ENCODE data around the gene KNDC1. TPM values are rescaled to one million over a fixed set of nuclear protein-coding genes. Genes with fewer than 3 reads are reported as not detected.

KNDC1 gene
- total RNA-seq, 5 donors from 2014 or later (not counting 1 experiment from before 2014, with no cell fraction given) = 0.09 to 1.2 (median 0.35) TPM

GRCh38 chr10:133176546-133176945 lies 16.5 kb downstream of the KNDC1 start:
- Histone ChIP-seq H3K4me3 (ENCODE audit: control insufficient read depth in 1 of 2, extremely low read depth in 1 of 2, low read length in 1 of 2) (no peak overlapping the region), H3K27me3 (replicated peaks in 1 of 2; ENCODE audit: control insufficient read depth in 2 of 2, extremely low read depth in 1 of 2, insufficient read depth in 2 of 2, low read length in 1 of 2) (peaks cover 0 to 41% of the 10 kb centered on the region in 2 experiments), H3K27ac (ENCODE audit: low read length) (no peak overlapping the region), H3K36me3 (ENCODE audit: control insufficient read depth in 2 of 2, extremely low read depth in 1 of 2, insufficient read depth in 1 of 2, low read length in 1 of 2) (no peaks in the 10 kb centered on the region), H3K4me1 (ENCODE audit: control insufficient read depth in 1 of 2, extremely low read depth in 1 of 2, insufficient read depth in 2 of 2, low read length in 2 of 2) (no peaks in the 10 kb centered on the region), H3K9me3 (no peaks in the 10 kb centered on the region)
- ATAC-seq (replicated peaks in 1 of 4) = no peak
- H3K27me3 Mint-ChIP-seq = peaks cover 16 to 26% of the 10 kb centered on the region in 2 donors
- H3K4me3 Mint-ChIP-seq = no peak overlapping the region
- DNase-seq = no peak
- WGBS (ENCODE audit: insufficient coverage) = 88% methylated on average over 4 of the region's 4 CpGs
- CTCF ChIA-PET = no interaction called here
- H3K27ac Mint-ChIP-seq = no peak overlapping the region
- H3K9me3 Mint-ChIP-seq = peaks cover 0 to 17% (median 3%) of the 10 kb centered on the region in 3 donors
- no peaks in the 10 kb centered on the region for H3K4me1 Mint-ChIP-seq
- H3K36me3 Mint-ChIP-seq = no peaks in the 10 kb centered on the region
- POLR2A ChIA-PET = no interaction called here

- Histone ChIP-seq H3K9me3 (no peaks in the 10 kb centered on the region), H3K4me3 (ENCODE audit: control insufficient read depth in 1 of 2, extremely low read depth in 1 of 2, low read length in 1 of 2) (no peak overlapping the region), H3K36me3 (ENCODE audit: control insufficient read depth in 2 of 2, extremely low read depth in 1 of 2, insufficient read depth in 1 of 2, low read length in 1 of 2) (no peaks in the 10 kb centered on the region), H3K27ac (ENCODE audit: low read length) (no peak overlapping the region), H3K4me1 (ENCODE audit: control insufficient read depth in 1 of 2, extremely low read depth in 1 of 2, insufficient read depth in 2 of 2, low read length in 2 of 2) (no peaks in the 10 kb centered on the region), H3K27me3 (replicated peaks in 1 of 2; ENCODE audit: control insufficient read depth in 2 of 2, extremely low read depth in 1 of 2, insufficient read depth in 2 of 2, low read length in 1 of 2) (peaks cover 0 to 48% of the 10 kb centered on the region in 2 experiments)
- no peak for ATAC-seq (replicated peaks in 1 of 4)
- Mint-ChIP-seq H3K27ac (no peak overlapping the region), H3K36me3 (no peaks in the 10 kb centered on the region), H3K27me3 (peaks cover 12 to 21% of the 10 kb centered on the region in 2 donors), H3K4me3 (no peak overlapping the region), H3K9me3 (peaks cover 0 to 17% (median 3%) of the 10 kb centered on the region in 3 donors), H3K4me1 (no peaks in the 10 kb centered on the region)
- DNase-seq = no peak
- WGBS (ENCODE audit: insufficient coverage) = 87% methylated on average over 12 of the region's 12 CpGs
- POLR2A ChIA-PET = no interaction called here
- CTCF ChIA-PET = no interaction called here
Observed at GRCh38 chr10:133177380-133178157, 17.6 kb downstream of the KNDC1 start.

GRCh38 chr10:133178357-133179127 lies 18.5 kb downstream of the KNDC1 start:
- CTCF ChIA-PET = no interaction called here
- H3K4me1 Mint-ChIP-seq = no peaks in the 10 kb centered on the region

GRCh38 chr10:133179128-133179520 lies 19.1 kb downstream of the KNDC1 start:
- no peak overlapping the region for H3K27ac ChIP-seq (ENCODE audit: low read length)
- ChIA-PET CTCF (no interaction called here), POLR2A (no interaction called here)
- 82% methylated on average over 9 of the region's 11 CpGs for WGBS (ENCODE audit: insufficient coverage)
- Mint-ChIP-seq H3K9me3 (peaks cover 0 to 17% (median 3%) of the 10 kb centered on the region in 3 donors), H3K36me3 (no peaks in the 10 kb centered on the region), H3K27ac (no peak overlapping the region), H3K27me3 (peaks cover 5 to 11% of the 10 kb centered on the region in 2 donors), H3K4me3 (no peak overlapping the region), H3K4me1 (no peaks in the 10 kb centered on the region)
- no peak overlapping the region for H3K4me3 ChIP-seq (ENCODE audit: control insufficient read depth in 1 of 2, extremely low read depth in 1 of 2, low read length in 1 of 2)
- ATAC-seq (replicated peaks in 1 of 4) (no peak), DNase-seq (no peak)
- no peaks in the 10 kb centered on the region for H3K4me1 ChIP-seq (ENCODE audit: control insufficient read depth in 1 of 2, extremely low read depth in 1 of 2, insufficient read depth in 2 of 2, low read length in 2 of 2)
- no peaks in the 10 kb centered on the region for H3K9me3 ChIP-seq
- no peaks in the 10 kb centered on the region for H3K36me3 ChIP-seq (ENCODE audit: control insufficient read depth in 2 of 2, extremely low read depth in 1 of 2, insufficient read depth in 1 of 2, low read length in 1 of 2)
- H3K27me3 ChIP-seq (replicated peaks in 1 of 2; ENCODE audit: control insufficient read depth in 2 of 2, extremely low read depth in 1 of 2, insufficient read depth in 2 of 2, low read length in 1 of 2) = peaks cover 0 to 37% of the 10 kb centered on the region in 2 experiments

More at GRCh38 chr10:133178357-133179127, 18.5 kb downstream of the KNDC1 start:
- Histone ChIP-seq H3K9me3 (no peaks in the 10 kb centered on the region), H3K36me3 (ENCODE audit: control insufficient read depth in 2 of 2, extremely low read depth in 1 of 2, insufficient read depth in 1 of 2, low read length in 1 of 2) (no peaks in the 10 kb centered on the region), H3K4me3 (ENCODE audit: control insufficient read depth in 1 of 2, extremely low read depth in 1 of 2, low read length in 1 of 2) (no peak overlapping the region), H3K27ac (ENCODE audit: low read length) (no peak overlapping the region), H3K4me1 (ENCODE audit: control insufficient read depth in 1 of 2, extremely low read depth in 1 of 2, insufficient read depth in 2 of 2, low read length in 2 of 2) (no peaks in the 10 kb centered on the region), H3K27me3 (replicated peaks in 1 of 2; ENCODE audit: control insufficient read depth in 2 of 2, extremely low read depth in 1 of 2, insufficient read depth in 2 of 2, low read length in 1 of 2) (peaks cover 0 to 42% of the 10 kb centered on the region in 2 experiments)
- ATAC-seq (replicated peaks in 1 of 4) (no peak), DNase-seq (no peak)
- H3K36me3 Mint-ChIP-seq = no peaks in the 10 kb centered on the region
- peaks cover 6 to 15% of the 10 kb centered on the region in 2 donors for H3K27me3 Mint-ChIP-seq
- WGBS (ENCODE audit: insufficient coverage) = 95% methylated on average over 13 of the region's 29 CpGs
- H3K9me3 Mint-ChIP-seq = peaks cover 0 to 17% (median 3%) of the 10 kb centered on the region in 3 donors
- no peak overlapping the region for H3K27ac Mint-ChIP-seq
- no peak overlapping the region for H3K4me3 Mint-ChIP-seq
- POLR2A ChIA-PET = no interaction called here

GRCh38 chr10:133179651-133180050 lies 19.6 kb downstream of the KNDC1 start:
- Histone ChIP-seq H3K4me1 (ENCODE audit: control insufficient read depth in 1 of 2, extremely low read depth in 1 of 2, insufficient read depth in 2 of 2, low read length in 2 of 2) (no peaks in the 10 kb centered on the region), H3K27me3 (replicated peaks in 1 of 2; ENCODE audit: control insufficient read depth in 2 of 2, extremely low read depth in 1 of 2, insufficient read depth in 2 of 2, low read length in 1 of 2) (peaks cover 0 to 34% of the 10 kb centered on the region in 2 experiments), H3K4me3 (ENCODE audit: control insufficient read depth in 1 of 2, extremely low read depth in 1 of 2, low read length in 1 of 2) (no peak overlapping the region), H3K36me3 (ENCODE audit: control insufficient read depth in 2 of 2, extremely low read depth in 1 of 2, insufficient read depth in 1 of 2, low read length in 1 of 2) (no peaks in the 10 kb centered on the region), H3K9me3 (no peaks in the 10 kb centered on the region), H3K27ac (ENCODE audit: low read length) (no peak overlapping the region)
- POLR2A ChIA-PET = interaction anchor here in 1 of 2 donors (0.5 kb wide), 1 partner anchor 211 kb away, joined by 3 read pairs; no protein-coding TSS in a partner anchor
- Mint-ChIP-seq H3K36me3 (no peaks in the 10 kb centered on the region), H3K27ac (no peak overlapping the region), H3K4me3 (no peak overlapping the region), H3K9me3 (peaks cover 0 to 12% (median 3%) of the 10 kb centered on the region in 3 donors), H3K27me3 (peaks cover 2 to 8% of the 10 kb centered on the region in 2 donors), H3K4me1 (no peaks in the 10 kb centered on the region)
- DNase-seq (no peak), ATAC-seq (replicated peaks in 1 of 4) (no peak)
- 79% methylated on average over 26 of the region's 26 CpGs for WGBS (ENCODE audit: insufficient coverage)
- CTCF ChIA-PET = no interaction called here

- no peaks in the 10 kb centered on the region for H3K36me3 ChIP-seq (ENCODE audit: control insufficient read depth in 2 of 2, extremely low read depth in 1 of 2, insufficient read depth in 1 of 2, low read length in 1 of 2)
- H3K9me3 ChIP-seq = no peaks in the 10 kb centered on the region
- 91% methylated on average over 28 of the region's 33 CpGs for WGBS (ENCODE audit: insufficient coverage)
- Mint-ChIP-seq H3K27me3 (peaks cover 0 to 8% of the 10 kb centered on the region in 2 donors), H3K9me3 (peaks cover 0 to 11% (median 3%) of the 10 kb centered on the region in 3 donors), H3K27ac (no peak overlapping the region), H3K4me1 (no peaks in the 10 kb centered on the region), H3K36me3 (no peaks in the 10 kb centered on the region), H3K4me3 (no peak overlapping the region)
- H3K27me3 ChIP-seq (replicated peaks in 1 of 2; ENCODE audit: control insufficient read depth in 2 of 2, extremely low read depth in 1 of 2, insufficient read depth in 2 of 2, low read length in 1 of 2) = peaks cover 0 to 35% of the 10 kb centered on the region in 2 experiments
- ATAC-seq (replicated peaks in 1 of 4) = no peak
- no peak overlapping the region for H3K4me3 ChIP-seq (ENCODE audit: control insufficient read depth in 1 of 2, extremely low read depth in 1 of 2, low read length in 1 of 2)
- POLR2A ChIA-PET = interaction anchor here in 1 of 2 donors (0.5 kb wide), 1 partner anchor 212 kb away, joined by 3 read pairs; no protein-coding TSS in a partner anchor
- CTCF ChIA-PET = no interaction called here
- H3K27ac ChIP-seq (ENCODE audit: low read length) = no peak overlapping the region
- DNase-seq = no peak
- H3K4me1 ChIP-seq (ENCODE audit: control insufficient read depth in 1 of 2, extremely low read depth in 1 of 2, insufficient read depth in 2 of 2, low read length in 2 of 2) = no peaks in the 10 kb centered on the region
Observed at GRCh38 chr10:133180192-133180964, 20.4 kb downstream of the KNDC1 start.
